HCT116 (cell line): ENCODE data around the gene EGFR.

Experiments used
- CBX3 ChIP-seq: IDR thresholded peaks from 2 replicates; pipeline ENCODE4 v1.6.1; 2012; ENCODE audit warnings: low read depth
- CEBPB ChIP-seq: IDR thresholded peaks from 2 replicates; pipeline ENCODE4 v1.6.1; 2012; ENCODE audit warnings: low read depth
- EZH2 ChIP-seq: fragments of 200-600 bp; sonication (generic); IDR thresholded peaks from 2 replicates; pipeline ENCODE4 v1.6.1; 2017; ENCODE audit warnings: antibody characterized with exemption, mixed run types
- FOSL1 ChIP-seq: IDR thresholded peaks from 2 replicates; pipeline ENCODE4 v1.6.1; 2012; ENCODE audit warnings: low read depth
- POLR2AphosphoS5 ChIP-seq: IDR thresholded peaks from 2 replicates; pipeline ENCODE4 v1.6.1; 2011; ENCODE audit warnings: mild to moderate bottlenecking, low read depth, low read length, moderate library complexity
- RAD21 ChIP-seq: IDR thresholded peaks from 2 replicates; pipeline ENCODE4 v1.6.1; 2012; ENCODE audit warnings: low read depth, mild to moderate bottlenecking
- TF ChIP-seq, protein P1 (sequence below): IDR thresholded peaks from 2 replicates; pipeline ENCODE4 v1.6.1; 2012; ENCODE audit warnings: low read depth
- TF ChIP-seq, protein P2 (sequence below), 3 experiments: fragments of 200-600 bp in 1 of 3; sonication (generic) in 1 of 3; IDR thresholded peaks in 2 of 3; conservative IDR thresholded peaks in 1 of 3; 2 replicates each; pipeline ENCODE4 v1.5.1; 2012 to 2017; ENCODE audit warnings: low read depth in 2 of 3, low read length in 2 of 3, antibody characterized with exemption in 1 of 3, borderline replicate concordance in 1 of 3, control low read depth in 1 of 3, mild to moderate bottlenecking in 1 of 3, mixed read lengths in 1 of 3, mixed run types in 1 of 3, moderate library complexity in 1 of 3; ENCODE audit not compliant: insufficient read depth in 1 of 3
- TF ChIP-seq, protein P3 (sequence below): IDR thresholded peaks from 2 replicates; pipeline ENCODE4 v1.6.1; 2012

DNA sequence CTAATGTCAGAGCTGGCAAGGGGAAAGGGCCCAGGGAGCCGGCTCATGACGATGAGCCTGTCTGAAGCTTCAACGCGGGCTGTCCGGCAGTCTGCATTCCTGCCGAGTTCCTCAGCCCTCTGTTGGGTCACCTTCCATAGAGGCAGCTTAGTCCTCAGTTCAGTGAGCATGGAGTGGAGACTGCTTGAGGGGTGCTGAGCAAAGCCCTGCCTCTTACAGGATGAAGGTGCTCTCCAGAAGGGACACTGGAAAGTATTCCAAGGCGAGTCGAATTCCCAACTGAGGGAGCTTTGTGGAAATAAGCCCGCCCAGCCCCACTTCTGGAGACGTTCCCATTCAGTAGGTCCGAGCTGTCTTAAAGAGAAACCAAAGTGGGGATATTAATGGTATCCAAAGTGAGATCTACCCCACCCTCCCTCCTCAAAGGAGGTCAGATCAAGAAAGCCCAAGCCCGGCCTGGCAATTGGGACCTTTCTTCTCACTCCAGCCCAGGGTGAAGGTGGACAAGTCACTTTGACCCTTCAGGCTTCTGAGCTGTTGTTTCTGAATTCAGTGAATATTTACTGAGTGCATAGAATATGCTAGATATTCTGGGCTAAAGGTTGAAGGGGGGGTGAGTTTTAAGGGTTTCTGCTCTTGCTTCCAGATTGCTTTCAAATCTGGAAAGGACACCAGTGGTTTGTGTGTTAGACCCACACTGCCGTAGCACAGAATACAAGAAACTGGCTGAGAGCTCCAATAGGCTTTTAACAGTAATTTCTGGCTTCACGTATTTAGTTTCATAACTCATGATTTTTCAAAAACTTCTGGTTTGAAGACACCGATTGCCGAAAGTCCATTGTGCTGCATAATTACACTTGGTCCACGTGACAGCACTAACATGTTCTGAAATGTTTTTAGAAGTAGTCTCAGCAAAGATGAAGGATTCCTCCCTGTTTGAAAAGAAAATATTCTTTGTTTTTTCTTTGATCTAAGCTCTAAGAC, 3.5 kb downstream of the EGFR start:
- TF ChIP-seq CEBPB: no peak
- TF ChIP-seq EZH2: no peak
- TF ChIP-seq, protein P1, sequence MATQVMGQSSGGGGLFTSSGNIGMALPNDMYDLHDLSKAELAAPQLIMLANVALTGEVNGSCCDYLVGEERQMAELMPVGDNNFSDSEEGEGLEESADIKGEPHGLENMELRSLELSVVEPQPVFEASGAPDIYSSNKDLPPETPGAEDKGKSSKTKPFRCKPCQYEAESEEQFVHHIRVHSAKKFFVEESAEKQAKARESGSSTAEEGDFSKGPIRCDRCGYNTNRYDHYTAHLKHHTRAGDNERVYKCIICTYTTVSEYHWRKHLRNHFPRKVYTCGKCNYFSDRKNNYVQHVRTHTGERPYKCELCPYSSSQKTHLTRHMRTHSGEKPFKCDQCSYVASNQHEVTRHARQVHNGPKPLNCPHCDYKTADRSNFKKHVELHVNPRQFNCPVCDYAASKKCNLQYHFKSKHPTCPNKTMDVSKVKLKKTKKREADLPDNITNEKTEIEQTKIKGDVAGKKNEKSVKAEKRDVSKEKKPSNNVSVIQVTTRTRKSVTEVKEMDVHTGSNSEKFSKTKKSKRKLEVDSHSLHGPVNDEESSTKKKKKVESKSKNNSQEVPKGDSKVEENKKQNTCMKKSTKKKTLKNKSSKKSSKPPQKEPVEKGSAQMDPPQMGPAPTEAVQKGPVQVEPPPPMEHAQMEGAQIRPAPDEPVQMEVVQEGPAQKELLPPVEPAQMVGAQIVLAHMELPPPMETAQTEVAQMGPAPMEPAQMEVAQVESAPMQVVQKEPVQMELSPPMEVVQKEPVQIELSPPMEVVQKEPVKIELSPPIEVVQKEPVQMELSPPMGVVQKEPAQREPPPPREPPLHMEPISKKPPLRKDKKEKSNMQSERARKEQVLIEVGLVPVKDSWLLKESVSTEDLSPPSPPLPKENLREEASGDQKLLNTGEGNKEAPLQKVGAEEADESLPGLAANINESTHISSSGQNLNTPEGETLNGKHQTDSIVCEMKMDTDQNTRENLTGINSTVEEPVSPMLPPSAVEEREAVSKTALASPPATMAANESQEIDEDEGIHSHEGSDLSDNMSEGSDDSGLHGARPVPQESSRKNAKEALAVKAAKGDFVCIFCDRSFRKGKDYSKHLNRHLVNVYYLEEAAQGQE: no peak
- TF ChIP-seq, protein P2, sequence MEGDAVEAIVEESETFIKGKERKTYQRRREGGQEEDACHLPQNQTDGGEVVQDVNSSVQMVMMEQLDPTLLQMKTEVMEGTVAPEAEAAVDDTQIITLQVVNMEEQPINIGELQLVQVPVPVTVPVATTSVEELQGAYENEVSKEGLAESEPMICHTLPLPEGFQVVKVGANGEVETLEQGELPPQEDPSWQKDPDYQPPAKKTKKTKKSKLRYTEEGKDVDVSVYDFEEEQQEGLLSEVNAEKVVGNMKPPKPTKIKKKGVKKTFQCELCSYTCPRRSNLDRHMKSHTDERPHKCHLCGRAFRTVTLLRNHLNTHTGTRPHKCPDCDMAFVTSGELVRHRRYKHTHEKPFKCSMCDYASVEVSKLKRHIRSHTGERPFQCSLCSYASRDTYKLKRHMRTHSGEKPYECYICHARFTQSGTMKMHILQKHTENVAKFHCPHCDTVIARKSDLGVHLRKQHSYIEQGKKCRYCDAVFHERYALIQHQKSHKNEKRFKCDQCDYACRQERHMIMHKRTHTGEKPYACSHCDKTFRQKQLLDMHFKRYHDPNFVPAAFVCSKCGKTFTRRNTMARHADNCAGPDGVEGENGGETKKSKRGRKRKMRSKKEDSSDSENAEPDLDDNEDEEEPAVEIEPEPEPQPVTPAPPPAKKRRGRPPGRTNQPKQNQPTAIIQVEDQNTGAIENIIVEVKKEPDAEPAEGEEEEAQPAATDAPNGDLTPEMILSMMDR (IDR thresholded peaks at IDR 0.05 in 2 of 3, conservative IDR thresholded peaks at IDR 0.05 in 1 of 3; ENCODE audit: borderline replicate concordance in 1 of 3, insufficient read depth in 1 of 3, low read depth in 2 of 3, low read length in 2 of 3): no peak
- no peak for TF ChIP-seq FOSL1
- TF ChIP-seq, protein P3, sequence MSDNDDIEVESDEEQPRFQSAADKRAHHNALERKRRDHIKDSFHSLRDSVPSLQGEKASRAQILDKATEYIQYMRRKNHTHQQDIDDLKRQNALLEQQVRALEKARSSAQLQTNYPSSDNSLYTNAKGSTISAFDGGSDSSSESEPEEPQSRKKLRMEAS: no peak
- TF ChIP-seq RAD21: no peak
- TF ChIP-seq POLR2AphosphoS5: no peak
- no peak for TF ChIP-seq CBX3
